ENCODE results near the gene UNC119B.

Gene UNC119B

GRCh38 chr12:120720987-120721801 lies 10.9 kb downstream of the UNC119B start:
- in situ Hi-C loops (cut with HindIII; ENCODE audit: low sequenced_read_pairs), result loop anchor here (25.0 kb wide), 1 partner anchor 134 kb away; the partner anchor contains the start of gene POP5
- TF ChIP-seq CTCF (IDR thresholded peaks at IDR 0.05; ENCODE audit: low read depth, low read length, missing control alignments), result no peak
- H3K4me3 ChIP-seq (ENCODE audit: low read depth, low read length), result no peak overlapping the region
- no peak for DNase-seq (ENCODE audit: low read depth)

- in situ Hi-C loops (cut with HindIII; ENCODE audit: low sequenced_read_pairs), result loop anchor here (25.0 kb wide), 1 partner anchor 135 kb away; the partner anchor contains the start of gene POP5
- no peak overlapping the region for H3K4me3 ChIP-seq (ENCODE audit: low read depth, low read length)
- no peak for TF ChIP-seq CTCF (IDR thresholded peaks at IDR 0.05; ENCODE audit: low read depth, low read length, missing control alignments)
- DNase-seq (ENCODE audit: low read depth), result no peak
Measured at GRCh38 chr12:120721866-120722265, 11.6 kb downstream of the UNC119B start.

- H3K4me3 ChIP-seq (ENCODE audit: low read depth, low read length), result no peak overlapping the region
- no peak for TF ChIP-seq CTCF (IDR thresholded peaks at IDR 0.05; ENCODE audit: low read depth, low read length, missing control alignments)
- no peak for DNase-seq (ENCODE audit: low read depth)
- in situ Hi-C loops (cut with HindIII; ENCODE audit: low sequenced_read_pairs), result loop anchor here (25.0 kb wide), 1 partner anchor 135 kb away; the partner anchor contains the start of gene POP5
Measured at GRCh38 chr12:120722784-120723183, 12.5 kb downstream of the UNC119B start.

- DNase-seq (ENCODE audit: low read depth), result no peak
- H3K4me3 ChIP-seq (ENCODE audit: low read depth, low read length), result no peak overlapping the region
- TF ChIP-seq CTCF (IDR thresholded peaks at IDR 0.05; ENCODE audit: low read depth, low read length, missing control alignments), result no peak
- in situ Hi-C loops (cut with HindIII; ENCODE audit: low sequenced_read_pairs), result loop anchor here (25.0 kb wide), 1 partner anchor 137 kb away; the partner anchor contains the start of gene POP5
Measured at GRCh38 chr12:120724720-120725119, 14.5 kb downstream of the UNC119B start.

- in situ Hi-C loops (cut with HindIII; ENCODE audit: low sequenced_read_pairs), result no loop called here
- no peak for DNase-seq (ENCODE audit: low read depth)
- peak overlapping the region; percentile 59 for H3K4me3 ChIP-seq (ENCODE audit: low read depth, low read length)
- no peak for TF ChIP-seq CTCF (IDR thresholded peaks at IDR 0.05; ENCODE audit: low read depth, low read length, missing control alignments)
Measured at GRCh38 chr12:120725151-120725658, 14.9 kb downstream of the UNC119B start.

- TF ChIP-seq CTCF (IDR thresholded peaks at IDR 0.05; ENCODE audit: low read depth, low read length, missing control alignments), result no peak
- in situ Hi-C loops (cut with HindIII; ENCODE audit: low sequenced_read_pairs), result no loop called here
- H3K4me3 ChIP-seq (ENCODE audit: low read depth, low read length), result peak within 1 kb of the TSS; percentile 59
- DNase-seq (ENCODE audit: low read depth), result peak; percentile 22
Measured at GRCh38 chr12:120725659-120726509, 15.6 kb downstream of the UNC119B start, which contains the start of gene ACADS. Gene ACADS (plus strand): TSS chr12:120725826. CDS start chr12:120725886, 60 bp downstream.
